Brain microvascular endothelial cell (primary cell): Measurements from ENCODE around the gene AFDN.

Source experiments
- DNase-seq: peaks from one replicate; pipeline ENCODE4 v3.0.0-alpha.2; 2020
- H3K27ac ChIP-seq: fragments of 250-450 bp; sonication (Bioruptor Pico); 2 replicates; pipeline ENCODE4 v1.5.1; 2020; ENCODE audit warnings: mild to moderate bottlenecking, moderate library complexity
- H3K27me3 ChIP-seq: fragments of 250-450 bp; sonication (Bioruptor Pico); replicated peaks from 2 replicates; pipeline ENCODE4 v1.5.1; 2020; ENCODE audit warnings: mild to moderate bottlenecking
- H3K36me3 ChIP-seq: fragments of 250-450 bp; sonication (Bioruptor Pico); replicated peaks from 2 replicates; pipeline ENCODE4 v1.5.1; 2020; ENCODE audit warnings: mild to moderate bottlenecking
- H3K4me3 ChIP-seq: 2 replicates; pipeline ENCODE4 v1.5.1; 2011; ENCODE audit warnings: low read depth, mild to moderate bottlenecking, control low read depth, low read length, moderate library complexity
- in situ Hi-C: cut with HindIII; loops from 2 replicates; pipeline ENCODE4 v1.10.0; 2017; ENCODE audit warnings: low sequenced_read_pairs, low pct_ligation_motif_present
- TF ChIP-seq, protein P1 (sequence below): IDR thresholded peaks from 2 replicates; pipeline ENCODE4 v1.5.1; 2011; ENCODE audit warnings: low read depth, mild to moderate bottlenecking, moderate library complexity, low read length, control low read depth, inconsistent platforms; ENCODE audit errors: missing control alignments

Gene AFDN

DNA sequence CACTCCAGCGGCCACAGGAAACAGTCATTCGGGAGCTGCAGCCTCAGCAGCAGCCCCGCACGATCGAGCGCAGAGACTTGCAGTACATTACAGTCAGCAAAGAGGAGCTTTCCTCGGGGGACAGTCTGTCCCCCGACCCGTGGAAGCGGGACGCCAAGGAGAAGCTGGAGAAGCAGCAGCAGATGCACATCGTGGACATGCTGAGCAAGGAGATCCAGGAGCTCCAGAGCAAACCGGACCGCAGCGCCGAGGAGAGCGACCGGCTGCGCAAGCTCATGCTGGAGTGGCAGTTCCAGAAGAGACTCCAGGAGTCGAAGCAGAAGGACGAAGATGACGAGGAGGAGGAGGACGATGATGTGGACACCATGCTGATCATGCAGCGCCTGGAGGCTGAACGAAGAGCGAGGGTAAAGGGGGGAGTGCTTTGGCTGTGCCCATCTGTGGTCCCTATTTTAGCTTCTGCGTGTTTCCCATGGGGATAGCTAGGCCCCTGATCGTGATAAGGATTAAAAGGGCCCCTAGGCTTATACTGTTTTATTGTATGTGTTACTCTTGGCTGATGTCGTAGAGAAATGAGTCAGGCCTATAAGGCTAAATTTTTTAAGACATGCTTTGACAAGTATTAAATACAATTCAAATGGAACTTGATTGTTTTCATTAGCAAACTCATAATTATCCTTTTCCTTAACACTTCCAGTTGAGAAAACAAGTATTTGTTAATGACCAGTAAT, 125.2 kb downstream of the AFDN start:
- Histone ChIP-seq H3K36me3 (peaks cover 21% of the 10 kb centered on the region), H3K27me3 (no peaks in the 10 kb centered on the region), H3K4me3 (no peak overlapping the region), H3K27ac (no peak overlapping the region)
- in situ Hi-C loops: no loop called here
- TF ChIP-seq, protein P1, sequence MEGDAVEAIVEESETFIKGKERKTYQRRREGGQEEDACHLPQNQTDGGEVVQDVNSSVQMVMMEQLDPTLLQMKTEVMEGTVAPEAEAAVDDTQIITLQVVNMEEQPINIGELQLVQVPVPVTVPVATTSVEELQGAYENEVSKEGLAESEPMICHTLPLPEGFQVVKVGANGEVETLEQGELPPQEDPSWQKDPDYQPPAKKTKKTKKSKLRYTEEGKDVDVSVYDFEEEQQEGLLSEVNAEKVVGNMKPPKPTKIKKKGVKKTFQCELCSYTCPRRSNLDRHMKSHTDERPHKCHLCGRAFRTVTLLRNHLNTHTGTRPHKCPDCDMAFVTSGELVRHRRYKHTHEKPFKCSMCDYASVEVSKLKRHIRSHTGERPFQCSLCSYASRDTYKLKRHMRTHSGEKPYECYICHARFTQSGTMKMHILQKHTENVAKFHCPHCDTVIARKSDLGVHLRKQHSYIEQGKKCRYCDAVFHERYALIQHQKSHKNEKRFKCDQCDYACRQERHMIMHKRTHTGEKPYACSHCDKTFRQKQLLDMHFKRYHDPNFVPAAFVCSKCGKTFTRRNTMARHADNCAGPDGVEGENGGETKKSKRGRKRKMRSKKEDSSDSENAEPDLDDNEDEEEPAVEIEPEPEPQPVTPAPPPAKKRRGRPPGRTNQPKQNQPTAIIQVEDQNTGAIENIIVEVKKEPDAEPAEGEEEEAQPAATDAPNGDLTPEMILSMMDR: no peak
- no peak for DNase-seq

DNA sequence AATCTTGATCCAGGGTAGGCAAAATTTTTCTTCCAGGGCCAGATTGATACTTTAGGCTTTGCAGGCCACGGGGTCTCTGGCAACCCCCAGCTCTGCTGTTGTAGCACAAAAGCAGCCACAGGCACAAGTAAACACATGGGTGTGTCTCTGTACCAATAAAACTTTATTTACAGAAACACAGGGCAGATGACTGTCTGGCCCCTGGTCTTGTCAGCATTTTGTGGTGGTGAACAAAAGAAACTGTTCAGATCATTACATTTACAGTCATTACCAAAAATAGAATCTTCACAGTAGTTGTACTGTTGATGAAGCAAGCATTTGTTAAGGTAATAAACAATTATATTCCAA, 125.8 kb downstream of the AFDN start:
- Histone ChIP-seq H3K27me3 (no peaks in the 10 kb centered on the region), H3K4me3 (no peak overlapping the region), H3K27ac (no peak overlapping the region), H3K36me3 (peaks cover 21% of the 10 kb centered on the region)
- in situ Hi-C loops: no loop called here
- TF ChIP-seq, protein P1: no peak
- DNase-seq: no peak

DNA sequence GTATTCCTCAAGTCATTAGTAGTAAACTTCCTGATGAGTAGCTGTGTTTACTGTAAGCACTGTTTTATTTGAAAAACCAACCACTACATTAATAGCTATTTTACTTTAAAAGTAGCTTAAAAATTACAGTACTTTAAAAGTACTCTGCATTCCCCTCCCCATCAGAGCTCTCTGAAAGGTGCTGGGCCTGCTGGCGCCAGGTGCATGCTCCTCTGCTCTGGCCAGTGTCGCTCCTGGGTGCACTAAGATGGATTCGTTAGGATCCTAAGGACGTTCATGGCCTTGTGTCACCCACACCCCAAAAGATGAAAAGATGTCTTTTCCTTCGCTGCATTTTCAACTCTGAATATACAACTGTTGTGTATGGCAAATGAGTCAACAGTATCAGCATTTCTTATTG, 126.8 kb downstream of the AFDN start:
- no peaks in the 10 kb centered on the region for H3K27me3 ChIP-seq
- TF ChIP-seq, protein P1: no peak
- no peak for DNase-seq
- H3K4me3 ChIP-seq: no peak overlapping the region
- H3K27ac ChIP-seq: no peak overlapping the region
- H3K36me3 ChIP-seq: peaks cover 21% of the 10 kb centered on the region
- in situ Hi-C loops: no loop called here

DNA sequence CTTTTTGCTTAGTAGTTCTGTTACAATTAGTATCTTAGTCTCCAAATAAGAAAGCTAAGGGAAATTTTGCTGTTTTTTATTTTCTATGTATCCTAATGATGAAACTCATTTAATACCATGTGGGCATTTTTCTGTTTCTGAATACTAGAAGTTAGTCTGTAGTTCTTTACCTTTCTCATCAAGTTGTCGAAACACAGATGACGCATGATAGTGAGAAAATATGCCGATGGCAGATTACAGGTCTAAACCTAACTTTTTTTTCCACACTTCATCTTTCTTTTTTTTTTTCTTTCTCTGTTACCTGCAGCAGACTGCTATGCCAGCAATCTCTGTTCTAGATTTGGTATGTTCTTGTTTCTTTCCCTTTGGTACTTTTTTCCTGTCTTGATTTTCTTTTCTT, 127.4 kb downstream of the AFDN start:
- no peak for DNase-seq
- TF ChIP-seq, protein P1: no peak
- H3K36me3 ChIP-seq: peaks cover 15% of the 10 kb centered on the region
- H3K27ac ChIP-seq: no peak overlapping the region
- no peaks in the 10 kb centered on the region for H3K27me3 ChIP-seq
- in situ Hi-C loops: no loop called here
- H3K4me3 ChIP-seq: no peak overlapping the region

DNA sequence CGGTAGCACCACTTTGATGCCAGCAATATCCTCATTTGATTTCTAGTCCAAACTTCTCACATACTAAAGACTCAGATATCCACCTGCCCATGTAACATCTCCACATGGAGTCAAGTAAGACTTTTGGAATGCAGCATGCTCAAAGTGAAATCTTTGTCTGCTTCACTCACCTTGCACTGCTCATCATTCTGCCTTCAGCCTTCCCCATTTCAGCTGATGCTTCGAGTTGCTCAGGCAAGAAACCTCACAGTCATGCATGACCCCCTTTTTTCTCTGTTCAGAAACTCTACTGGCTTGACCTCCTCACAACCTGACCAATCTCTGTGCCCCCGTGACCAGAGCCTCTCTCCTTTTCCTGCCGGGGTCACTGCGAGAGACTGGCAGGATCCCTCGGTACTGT, 129.8 kb downstream of the AFDN start:
- TF ChIP-seq, protein P1: no peak

DNA sequence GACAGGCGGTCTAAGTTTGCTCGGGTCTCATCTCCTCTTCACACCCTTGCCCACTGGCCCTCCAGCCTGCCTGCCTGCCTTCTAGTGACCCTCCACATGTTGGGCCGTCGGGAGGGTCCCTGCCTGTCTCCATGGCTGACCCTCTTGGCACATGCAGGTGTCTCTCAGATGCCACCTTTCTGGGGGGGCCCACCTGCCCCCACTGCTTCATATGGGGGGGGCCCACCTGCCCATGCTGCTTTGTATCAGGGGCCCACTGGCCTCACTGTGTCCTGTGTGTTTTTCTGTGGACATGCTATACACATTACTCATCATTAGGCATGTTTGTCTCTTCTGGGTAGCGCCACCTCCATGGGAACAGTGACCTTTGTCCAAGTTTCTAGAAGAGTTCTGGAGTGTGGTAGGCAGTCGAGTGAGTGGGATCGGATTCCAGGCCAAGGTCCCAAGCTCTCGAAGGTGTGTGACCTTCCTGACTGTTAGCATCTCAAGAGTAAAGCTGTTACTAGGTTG, 130.3 kb downstream of the AFDN start:
- Histone ChIP-seq H3K27ac (no peak overlapping the region), H3K4me3 (no peak overlapping the region), H3K27me3 (no peaks in the 10 kb centered on the region), H3K36me3 (peaks cover under 1% of the 10 kb centered on the region)
- peak; percentile 34 for DNase-seq
- TF ChIP-seq, protein P1: no peak
- in situ Hi-C loops: no loop called here

More for the DNA sequence above, 129.8 kb downstream of the AFDN start:
- in situ Hi-C loops: no loop called here
- no peaks in the 10 kb centered on the region for H3K27me3 ChIP-seq
- no peak overlapping the region for H3K27ac ChIP-seq
- DNase-seq: no peak
- no peak overlapping the region for H3K4me3 ChIP-seq
- peaks cover 6% of the 10 kb centered on the region for H3K36me3 ChIP-seq
